HG02981 (cell line): ENCODE data around the gene SIGLEC12.

ENCODE experiments used
- ATAC-seq: cut with Tn5 transposase; IDR thresholded peaks from one replicate; pipeline ENCODE4 v1.9.1; 2021; ENCODE audit warnings: mild to moderate bottlenecking, moderate library complexity; ENCODE audit not compliant: unreplicated experiment

Gene SIGLEC12

GRCh38 chr19:51501594-51502263 lies at the start of gene SIGLEC12:
SIGLEC12 (minus strand) TSS chr19:51501800; CDS start chr19:51501733, 67 bp downstream.
- no peak for ATAC-seq

- ATAC-seq: no peak
Observed at GRCh38 chr19:51550848-51551672, 49.5 kb upstream of the SIGLEC12 start.

DNA sequence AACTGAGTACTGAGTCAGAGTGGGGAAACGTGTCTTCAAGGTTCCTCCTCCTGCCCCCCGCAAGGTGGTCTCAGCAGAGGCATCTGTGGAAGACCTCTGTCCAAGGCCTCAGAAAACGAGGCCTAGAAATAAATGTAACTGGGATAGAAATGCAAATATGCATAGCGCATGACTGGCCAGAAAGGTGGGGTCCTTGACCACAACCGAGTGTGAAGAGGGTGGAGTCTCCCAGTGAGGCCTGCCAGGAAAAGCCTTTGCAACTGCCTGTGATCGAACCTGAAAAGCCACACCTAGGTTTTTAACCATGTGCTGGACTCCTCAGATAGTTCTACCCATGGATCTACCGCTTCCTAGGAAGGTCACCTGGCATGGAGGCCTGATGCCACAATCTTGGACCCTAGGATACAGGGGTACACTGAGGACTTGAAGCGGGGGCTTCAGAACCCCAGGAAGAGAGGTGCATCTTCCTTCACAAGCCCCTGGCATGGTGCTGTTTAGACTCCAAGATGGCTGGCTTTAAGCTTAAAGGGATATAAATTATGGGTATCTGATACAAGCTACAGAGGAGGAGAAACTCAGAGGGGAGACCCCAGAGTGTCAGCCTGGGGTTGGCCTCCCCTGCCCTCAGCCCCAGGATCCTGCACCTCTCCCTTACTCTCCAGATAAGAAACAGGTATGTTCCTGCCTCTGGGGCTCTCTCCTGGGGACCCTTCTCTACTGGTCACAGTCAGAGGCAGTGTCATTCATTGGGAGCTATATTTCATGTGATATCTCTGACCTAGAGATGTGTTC lies 48.1 kb upstream of the SIGLEC12 start:
- ATAC-seq: no peak

DNA sequence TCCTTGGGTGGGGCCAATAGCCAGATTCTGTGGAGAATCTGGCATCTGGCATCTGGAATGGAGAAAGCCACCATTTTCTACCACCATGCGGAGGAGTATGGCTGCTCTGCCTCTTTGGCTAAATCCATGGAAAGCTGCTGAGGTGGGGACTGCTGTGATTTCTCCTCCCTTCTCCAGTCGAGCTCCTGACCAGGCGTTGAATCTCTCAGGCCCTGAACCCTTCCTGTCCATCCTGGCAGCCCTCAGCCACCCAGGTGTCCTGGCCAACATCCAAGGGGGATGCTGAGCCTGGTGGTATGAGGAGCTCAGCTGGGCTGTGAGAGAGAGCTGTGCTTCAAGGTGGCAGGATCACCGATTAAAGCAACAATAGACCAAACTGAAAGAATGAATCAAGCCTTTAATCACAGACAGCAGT lies 47.3 kb upstream of the SIGLEC12 start:
- ATAC-seq: no peak

DNA sequence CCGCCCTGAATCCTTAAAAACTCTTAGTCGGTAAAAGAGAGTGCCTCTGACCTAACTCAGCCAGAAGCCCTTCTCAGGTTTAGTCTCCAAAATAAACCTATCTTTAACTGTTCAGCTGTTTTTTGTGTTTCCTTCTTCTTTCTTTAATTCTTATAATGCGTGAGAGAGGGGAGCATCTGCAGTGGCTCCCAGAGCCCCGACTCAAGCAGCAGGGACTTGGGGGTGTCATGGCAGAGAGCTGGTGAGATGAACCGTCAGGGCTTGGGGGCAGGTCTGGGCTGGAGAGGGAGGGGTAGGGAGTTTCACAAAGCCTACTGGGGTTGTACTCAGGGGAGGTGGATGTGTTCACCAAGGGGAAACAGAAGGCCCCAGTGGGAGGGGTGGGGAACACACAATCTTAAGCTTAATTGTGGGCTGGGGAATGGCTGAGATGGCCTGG lies 46.6 kb upstream of the SIGLEC12 start:
- no peak for ATAC-seq

DNA sequence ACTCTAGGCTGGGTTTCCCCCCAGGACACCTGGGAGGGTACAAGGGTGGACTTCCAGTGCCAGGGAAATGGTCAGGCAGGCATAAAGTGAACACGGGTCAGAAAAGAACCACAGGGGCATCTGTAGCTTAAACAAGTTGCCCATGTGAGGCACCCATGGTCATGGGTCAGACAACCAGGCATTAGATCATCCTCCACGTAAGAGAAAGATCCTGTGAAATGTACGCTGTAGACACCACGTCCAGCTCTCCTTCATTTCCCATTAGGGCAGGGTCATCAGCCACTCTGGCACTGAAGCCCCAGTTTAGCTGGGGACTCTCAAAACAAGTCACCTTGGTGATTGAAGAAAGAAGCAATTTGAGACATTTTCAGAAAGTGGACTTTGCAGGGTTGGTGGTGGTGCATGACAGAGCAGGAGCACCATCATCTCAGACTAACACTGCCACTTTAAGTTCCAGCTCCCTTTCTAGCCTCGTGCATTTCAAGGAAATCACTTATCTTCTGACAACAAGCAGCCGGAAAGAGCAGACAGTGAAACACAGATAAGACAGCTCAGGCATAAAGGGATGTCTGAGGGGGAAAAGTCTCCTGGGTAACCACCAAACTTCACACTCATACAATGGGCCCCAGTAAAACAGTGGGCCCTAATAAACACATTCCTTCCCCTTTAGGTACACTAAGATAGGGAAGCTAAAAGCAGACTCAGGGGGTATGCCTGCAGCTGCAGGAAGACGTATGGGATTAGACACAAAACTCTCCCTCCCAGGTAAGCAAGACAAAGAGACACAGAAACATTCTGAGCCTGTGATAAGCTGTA lies 46.0 kb upstream of the SIGLEC12 start:
- ATAC-seq: no peak

- ATAC-seq: no peak
Observed at GRCh38 chr19:51546650-51547396, 45.2 kb upstream of the SIGLEC12 start.

- no peak for ATAC-seq
Observed at GRCh38 chr19:51546107-51546649, 44.6 kb upstream of the SIGLEC12 start.

- no peak for ATAC-seq
Observed at GRCh38 chr19:51544038-51544437, 42.4 kb upstream of the SIGLEC12 start.

- no peak for ATAC-seq
Observed at GRCh38 chr19:51542699-51543098, 41.1 kb upstream of the SIGLEC12 start.

GRCh38 chr19:51541458-51542357 lies 40.1 kb upstream of the SIGLEC12 start:
- no peak for ATAC-seq

GRCh38 chr19:51539821-51540366 lies 38.3 kb upstream of the SIGLEC12 start:
- ATAC-seq: no peak

- ATAC-seq: no peak
Observed at GRCh38 chr19:51535535-51535934, 33.9 kb upstream of the SIGLEC12 start.

DNA sequence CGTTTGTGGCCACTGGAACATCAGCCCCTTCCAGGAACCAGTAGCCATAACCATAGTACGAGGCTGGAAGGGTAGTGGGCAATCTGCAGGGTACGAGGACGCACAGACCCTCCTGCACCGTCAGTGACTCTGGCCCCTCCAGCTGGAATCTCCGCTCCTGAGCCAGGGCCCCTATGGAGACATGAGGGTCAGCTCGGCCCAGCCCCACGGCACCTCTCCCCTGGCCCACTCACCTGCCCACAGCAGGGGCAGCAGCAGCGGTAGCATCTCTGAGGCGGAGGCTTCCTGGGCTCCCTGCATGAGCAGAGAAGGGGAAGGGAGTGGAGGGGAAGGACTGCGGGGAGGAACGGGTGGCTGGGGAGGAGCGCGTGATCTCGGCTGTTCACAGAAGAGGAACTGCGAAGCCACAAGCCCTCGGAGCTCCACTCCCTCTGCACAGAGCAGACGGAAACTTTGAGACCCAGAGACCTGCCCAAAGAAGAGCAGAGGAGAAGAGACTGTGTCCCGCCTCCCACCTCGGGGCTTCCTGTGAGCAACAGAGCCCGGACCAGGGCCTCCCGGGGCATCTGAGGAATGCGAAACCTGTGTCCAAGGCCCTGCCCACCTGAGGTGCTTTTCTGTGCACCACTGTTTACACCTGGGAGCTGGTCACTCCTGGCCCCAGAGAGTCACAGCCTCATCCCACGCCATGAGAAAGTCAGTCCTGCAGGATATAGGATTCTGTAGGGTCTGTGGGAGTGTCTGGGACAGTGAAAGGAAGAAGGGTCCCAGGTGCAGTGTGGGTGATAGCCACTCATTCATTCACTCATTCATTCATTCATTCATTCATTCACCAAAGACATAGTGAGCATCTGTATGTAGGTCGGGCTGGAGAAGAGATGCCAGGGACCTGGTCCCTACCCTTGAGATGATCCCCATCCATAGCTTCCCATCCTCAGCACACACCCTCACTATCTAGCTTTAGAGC lies 30.0 kb upstream of the SIGLEC12 start, which contains the start of gene SIGLEC6:
Gene SIGLEC6, minus strand, starts transcription at position 322 of the 967 bp plus-strand sequence. Its CDS starts 22 bp downstream, at position 300.
- peak; percentile 65 for ATAC-seq

GRCh38 chr19:51530616-51531015 lies 29.0 kb upstream of the SIGLEC12 start:
- ATAC-seq: no peak

- ATAC-seq: no peak
Observed at GRCh38 chr19:51529301-51529700, 27.7 kb upstream of the SIGLEC12 start.

DNA sequence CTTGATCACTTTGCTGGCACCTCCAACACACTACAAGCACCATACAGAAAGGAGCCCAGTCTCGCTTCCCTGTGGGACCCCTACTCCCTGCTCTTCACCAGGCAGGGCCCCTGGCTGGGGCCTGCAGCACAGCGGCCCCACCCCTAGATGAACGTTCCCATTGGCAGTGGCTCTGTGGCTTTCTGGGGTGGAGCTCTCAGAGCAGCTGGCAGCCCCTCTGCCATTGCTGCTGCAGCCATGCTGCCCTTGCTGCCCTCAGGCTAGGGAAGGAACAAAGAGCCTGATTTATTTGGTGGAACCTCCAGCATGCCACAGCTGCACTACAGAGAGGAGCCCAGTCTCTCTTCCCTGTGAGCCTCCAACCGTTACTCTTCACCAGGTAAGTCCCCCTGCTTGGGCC lies 24.1 kb upstream of the SIGLEC12 start:
- ATAC-seq: no peak
